SU-DHL-6 (cell line): ENCODE results near the gene SDK1.

ENCODE experiments used
- CTCF ChIP-seq: fragments of 200-600 bp; sonication (generic); IDR thresholded peaks from one replicate; pipeline ENCODE4 v1.5.1; 2017; ENCODE audit warnings: antibody characterized with exemption, mild to moderate bottlenecking, low read length, moderate library complexity; ENCODE audit not compliant: insufficient read depth, poor library complexity, severe bottlenecking
- EZH2phosphoT487 ChIP-seq: fragments of 200-600 bp; sonication (generic), shearing (Covaris generic); conservative IDR thresholded peaks from 2 replicates; pipeline ENCODE4 v1.6.1; 2018; ENCODE audit warnings: mild to moderate bottlenecking, antibody characterized with exemption, low read length, moderate library complexity, mixed read lengths

- TF ChIP-seq CTCF, result no peak
- no peak for TF ChIP-seq EZH2phosphoT487
These were observed 80.0 kb downstream of the SDK1 start for GRCh38 chr7:3380886-3381685.
